Erythroblast (primary cell): ENCODE data around the gene ATXN7.

Source experiments
- GATA1 ChIP-seq: IDR thresholded peaks from 2 replicates; pipeline ENCODE4 v1.6.1; 2011; ENCODE audit warnings: low read depth, mild to moderate bottlenecking, control low read depth, low read length, moderate library complexity
- POLR2A ChIP-seq: IDR thresholded peaks from 2 replicates; pipeline ENCODE4 v1.6.1; 2011; ENCODE audit warnings: mild to moderate bottlenecking, low read length

GRCh38 chr3:64026346-64026745 is 162.7 kb downstream of the ATXN7 start:
- TF ChIP-seq POLR2A (no peak), GATA1 (no peak)
